Panc1 (cell line): ENCODE results near the gene CHURC1. TPM values are rescaled to one million over a fixed set of nuclear protein-coding genes. Genes with fewer than 3 reads are reported as not detected.

Source experiments
- ATAC-seq: fragments of 200-7000 bp; cut with Tn5 transposase; 2 replicates; pipeline ENCODE4 v1.9.1; 2020; ENCODE audit warnings: mild to moderate bottlenecking, moderate library complexity
- BruUV-seq: library from RNA; stranded (reverse); fragments of 400-500 nt; replicated peaks from 2 replicates; lab custom pipeline; 2021; lab: Mats Ljungman, UMichigan
- CTCF ChIA-PET: fragments of 300-600 bp; sonication (Branson Sonifier 250); formaldehyde crosslinking; loops from one replicate; lab custom pipeline; 2022; ENCODE audit warnings: antibody characterized with exemption; lab: Charles Lee
- POLR2A ChIA-PET: fragments of 300-600 bp; sonication (Branson Sonifier 250); formaldehyde crosslinking; loops from one replicate; lab custom pipeline; 2022; ENCODE audit warnings: antibody characterized with exemption; lab: Charles Lee
- DNase-seq: peaks from one replicate; pipeline ENCODE4 v3.0.0-alpha.2; 2010; ENCODE audit warnings: low read depth, low spot score
- H3K27ac ChIP-seq: 2 replicates; pipeline ENCODE4 v1.5.1; 2011; ENCODE audit warnings: mild to moderate bottlenecking, low read length, inconsistent platforms
- H3K27me3 ChIP-seq: fragments of 200-500 bp; sonication (Bioruptor generic); 2 replicates; pipeline ENCODE4 v1.6.0; 2014; ENCODE audit warnings: low read length, inconsistent platforms; ENCODE audit not compliant: control insufficient read depth, insufficient read depth
- H3K36me3 ChIP-seq: fragments of 200-500 bp; sonication (Bioruptor generic); 2 replicates; pipeline ENCODE4 v1.5.1; 2014; ENCODE audit warnings: inconsistent platforms, mild to moderate bottlenecking, low read length, moderate library complexity; ENCODE audit not compliant: control insufficient read depth, insufficient read depth
- H3K4me1 ChIP-seq: 2 replicates; pipeline ENCODE4 v1.5.1; 2011; ENCODE audit warnings: inconsistent platforms, mild to moderate bottlenecking, low read length, moderate library complexity; ENCODE audit not compliant: control insufficient read depth, insufficient read depth
- H3K4me3 ChIP-seq, 2 experiments: 2 replicates each; pipeline ENCODE4 v1.5.1; 2011 to 2012; ENCODE audit warnings: low read depth in 2 of 2, low read length in 2 of 2, mild to moderate bottlenecking in 2 of 2, inconsistent platforms in 1 of 2, moderate library complexity in 1 of 2
- H3K9me3 ChIP-seq: fragments of 200-500 bp; sonication (Bioruptor generic); 2 replicates; pipeline ENCODE4 v1.5.1; 2014; ENCODE audit warnings: low read depth, mild to moderate bottlenecking, inconsistent platforms, low read length, moderate library complexity; ENCODE audit not compliant: control insufficient read depth, insufficient read depth
- CTCF ChIP-seq: fragments of 450-650 bp; IDR thresholded peaks from 2 replicates; pipeline ENCODE4 v1.5.1; 2017; ENCODE audit warnings: mild to moderate bottlenecking
- POLR2AphosphoS5 ChIP-seq: IDR thresholded peaks from 2 replicates; pipeline ENCODE4 v1.6.1; 2012; ENCODE audit warnings: mild to moderate bottlenecking, low read depth, low read length, moderate library complexity
- REST ChIP-seq, 2 experiments: IDR thresholded peaks; 2 replicates each; pipeline ENCODE4 v1.6.1; 2011 to 2012; ENCODE audit warnings: low read depth in 2 of 2, control low read depth in 1 of 2, low read length in 1 of 2, mild to moderate bottlenecking in 1 of 2, moderate library complexity in 1 of 2; ENCODE audit not compliant: insufficient read depth in 1 of 2
- SIN3A ChIP-seq: IDR thresholded peaks from 2 replicates; pipeline ENCODE4 v1.6.1; 2012; ENCODE audit warnings: low read depth, mild to moderate bottlenecking, low read length, moderate library complexity, borderline replicate concordance; ENCODE audit not compliant: insufficient read depth
- TCF7L2 ChIP-seq: IDR thresholded peaks from 2 replicates; pipeline ENCODE4 v1.6.1; 2011; ENCODE audit warnings: mild to moderate bottlenecking, low read depth, low read length, inconsistent platforms
- in situ Hi-C: cut with HindIII; loops from 2 replicates; pipeline ENCODE4 v1.10.0; 2016; ENCODE audit warnings: low sequenced_read_pairs, low pct_unique_long_range_greater_than_20kb
- intact Hi-C: fragments of 100-400 bp; cut with micrococcal nuclease; formaldehyde crosslinking; loops from one replicate; pipeline ENCODE4 v1.10.0; 2022; ENCODE audit not compliant: unreplicated experiment
- total RNA-seq: library from RNA; stranded (reverse); gene quantifications from one replicate; pipeline ENCODE4 v1.2.1, GENCODE V29; 2021; ENCODE audit not compliant: unreplicated experiment

CHURC1 gene
- total RNA-seq, 1 experiment from 2014 or later, result 55.6 TPM

GRCh38 chr14:64927031-64927430, 12.8 kb downstream of the CHURC1 start:
- H3K9me3 ChIP-seq, result no peaks in the 10 kb centered on the region
- peaks cover 23% of the 10 kb centered on the region for H3K36me3 ChIP-seq
- ATAC-seq, result no peak
- in situ Hi-C loops, result no loop called here
- no peak overlapping the region for H3K4me3 ChIP-seq
- no peak overlapping the region for H3K27ac ChIP-seq
- ChIA-PET CTCF (no interaction called here), POLR2A (interaction anchor here (0.7 kb wide), 1 partner anchor 113 kb away, joined by 8 read pairs; no protein-coding TSS in a partner anchor)
- H3K4me1 ChIP-seq, result no peaks in the 10 kb centered on the region
- no peak for DNase-seq
- TF ChIP-seq CTCF (no peak), REST (IDR thresholded peaks at IDR 0.05; ENCODE audit: insufficient read depth in 1 of 2, low read depth in 2 of 2, low read length in 1 of 2) (no peak), TCF7L2 (no peak), SIN3A (no peak), POLR2AphosphoS5 (no peak)
- intact Hi-C loops, result no loop called here
- BruUV-seq, result no TSS peak
- no peaks in the 10 kb centered on the region for H3K27me3 ChIP-seq

- ATAC-seq, result no peak
- in situ Hi-C loops (no loop called here), intact Hi-C loops (no loop called here)
- no peak for DNase-seq
- no peak overlapping the region for H3K4me3 ChIP-seq
- TF ChIP-seq CTCF, result no peak
- TF ChIP-seq TCF7L2, result no peak
- TF ChIP-seq POLR2AphosphoS5, result no peak
- TF ChIP-seq SIN3A, result no peak
- no peak for TF ChIP-seq REST (IDR thresholded peaks at IDR 0.05; ENCODE audit: insufficient read depth in 1 of 2, low read depth in 2 of 2, low read length in 1 of 2)
- no peaks in the 10 kb centered on the region for H3K27me3 ChIP-seq
- BruUV-seq, result no TSS peak
- ChIA-PET POLR2A (no interaction called here), CTCF (no interaction called here)
- no peaks in the 10 kb centered on the region for H3K4me1 ChIP-seq
- H3K27ac ChIP-seq, result no peak overlapping the region
- H3K36me3 ChIP-seq, result peaks cover 35% of the 10 kb centered on the region
- H3K9me3 ChIP-seq, result no peaks in the 10 kb centered on the region
Measured at GRCh38 chr14:64928239-64929013, 14.2 kb downstream of the CHURC1 start.
